SK-N-DZ (cell line): ENCODE data around the gene SMG1.

Experiments
- DNase-seq: peaks from one replicate; pipeline ENCODE4 v3.0.0-alpha.2; 2015; ENCODE audit warnings: low spot score

Gene SMG1

GRCh38 chr16:18852647-18853046, 73.6 kb downstream of the SMG1 start:
- no peak for DNase-seq

GRCh38 chr16:18846416-18846815, 79.8 kb downstream of the SMG1 start:
- no peak for DNase-seq

- DNase-seq = no peak
Observed at GRCh38 chr16:18842565-18842964, 83.6 kb downstream of the SMG1 start.

- no peak for DNase-seq
Observed at GRCh38 chr16:18841833-18842525, 84.2 kb downstream of the SMG1 start.

GRCh38 chr16:18839555-18839954, 86.7 kb downstream of the SMG1 start:
- DNase-seq = no peak

- DNase-seq = no peak
Observed at GRCh38 chr16:18836702-18837101, 89.5 kb downstream of the SMG1 start.

- no peak for DNase-seq
Observed at GRCh38 chr16:18834864-18835263, 91.3 kb downstream of the SMG1 start.

GRCh38 chr16:18833707-18834505, 92.3 kb downstream of the SMG1 start:
- DNase-seq = no peak

- no peak for DNase-seq
Observed at GRCh38 chr16:18832613-18833012, 93.6 kb downstream of the SMG1 start.

- DNase-seq = no peak
Observed at GRCh38 chr16:18832006-18832405, 94.2 kb downstream of the SMG1 start.

GRCh38 chr16:18829251-18829650, 97.0 kb downstream of the SMG1 start:
- no peak for DNase-seq

- DNase-seq = no peak
Observed at GRCh38 chr16:18827890-18828289, 98.3 kb downstream of the SMG1 start.

- DNase-seq = no peak
Observed at GRCh38 chr16:18816286-18816685, 109.9 kb downstream of the SMG1 start.

GRCh38 chr16:18811925-18812324, 114.3 kb downstream of the SMG1 start:
- no peak for DNase-seq

GRCh38 chr16:18809165-18809564, 117.0 kb downstream of the SMG1 start:
- DNase-seq = no peak

- DNase-seq = no peak
Observed at GRCh38 chr16:18805257-18805773, 120.9 kb downstream of the SMG1 start.

- DNase-seq = no peak
Observed at GRCh38 chr16:18804540-18804939, 121.7 kb downstream of the SMG1 start.

- DNase-seq = no peak
Observed at GRCh38 chr16:18803569-18804462, 122.4 kb downstream of the SMG1 start.

GRCh38 chr16:18802767-18803343, 123.4 kb downstream of the SMG1 start:
- DNase-seq = no peak

GRCh38 chr16:18801145-18801972, 124.8 kb downstream of the SMG1 start, which contains the start of gene ARL6IP1:
ARL6IP1 (minus strand) TSS chr16:18801549; CDS start chr16:18801466, 83 bp downstream.
- DNase-seq = peak; percentile 100
